GM23338 (cell line): ENCODE data around the gene ARHGEF11. TPM values are rescaled to one million over a fixed set of nuclear protein-coding genes. Genes with fewer than 3 reads are reported as not detected.

Experiments
- ATAC-seq: fragments of 200-7000 bp; cut with Tn5 transposase; 3 replicates; pipeline ENCODE4 v1.9.1; 2020
- DNase-seq: peaks from one replicate; pipeline ENCODE4 v3.0.0-alpha.2; 2015; ENCODE audit warnings: low spot score
- H2AFZ ChIP-seq: fragments of 200-600 bp; sonication (generic); 2 replicates; pipeline ENCODE4 v1.8.0; 2016; ENCODE audit warnings: antibody characterized with exemption, mild to moderate bottlenecking, moderate library complexity
- H3F3A ChIP-seq: fragments of 200-600 bp; sonication (generic); replicated peaks from 2 replicates; pipeline ENCODE4 v1.8.0; 2017; ENCODE audit warnings: antibody characterized with exemption, mixed run types, low read depth
- H3K27ac ChIP-seq: fragments of 200-600 bp; sonication (generic); 2 replicates; pipeline ENCODE4 v1.6.1; 2016; ENCODE audit warnings: low read depth
- H3K27me3 ChIP-seq: fragments of 200-600 bp; sonication (generic); 2 replicates; pipeline ENCODE4 v1.8.0; 2016; ENCODE audit warnings: mild to moderate bottlenecking, mixed run types, moderate library complexity; ENCODE audit not compliant: insufficient read depth
- H3K36me3 ChIP-seq: fragments of 200-600 bp; sonication (generic); 2 replicates; pipeline ENCODE4 v1.8.0; 2016; ENCODE audit warnings: mild to moderate bottlenecking; ENCODE audit not compliant: insufficient read depth
- H3K4me1 ChIP-seq: fragments of 200-600 bp; sonication (generic); 2 replicates; pipeline ENCODE4 v1.8.0; 2016; ENCODE audit warnings: mild to moderate bottlenecking, moderate library complexity; ENCODE audit not compliant: insufficient read depth
- H3K4me2 ChIP-seq: fragments of 200-600 bp; sonication (generic); 2 replicates; pipeline ENCODE4 v1.7.1; 2017; ENCODE audit warnings: mixed run types
- H3K4me3 ChIP-seq: fragments of 200-600 bp; sonication (generic); 2 replicates; pipeline ENCODE4 v1.6.1; 2016; ENCODE audit warnings: mixed run types
- H3K79me2 ChIP-seq: fragments of 200-600 bp; sonication (generic); replicated peaks from 2 replicates; pipeline ENCODE4 v1.8.0; 2017; ENCODE audit warnings: mild to moderate bottlenecking; ENCODE audit not compliant: insufficient read depth
- H3K9me2 ChIP-seq: fragments of 200-600 bp; sonication (generic); 2 replicates; pipeline ENCODE4 v1.8.0; 2017; ENCODE audit not compliant: insufficient read depth
- H4K20me1 ChIP-seq: fragments of 200-600 bp; sonication (generic); replicated peaks from 2 replicates; pipeline ENCODE4 v1.8.0; 2017; ENCODE audit warnings: mild to moderate bottlenecking; ENCODE audit not compliant: insufficient read depth
- H3K27ac Mint-ChIP-seq: 2 replicates; pipeline ENCODE4 v1.8.0; 2020; ENCODE audit warnings: inconsistent platforms, mild to moderate bottlenecking, moderate library complexity, mixed read lengths
- H3K27me3 Mint-ChIP-seq: 3 replicates; pipeline ENCODE4 v1.8.0; 2022; ENCODE audit warnings: low read depth, mild to moderate bottlenecking, moderate library complexity, mixed read lengths, inconsistent platforms; ENCODE audit not compliant: insufficient read depth, poor library complexity
- H3K36me3 Mint-ChIP-seq: 3 replicates; pipeline ENCODE4 v1.8.0; 2021; ENCODE audit warnings: low read depth, mild to moderate bottlenecking, inconsistent platforms, moderate library complexity, mixed read lengths
- H3K4me1 Mint-ChIP-seq: 3 replicates; pipeline ENCODE4 v1.8.0; 2020; ENCODE audit warnings: mild to moderate bottlenecking, inconsistent platforms, mixed read lengths
- H3K4me3 Mint-ChIP-seq: 3 replicates; pipeline ENCODE4 v1.8.0; 2021; ENCODE audit warnings: moderate library complexity, mild to moderate bottlenecking, inconsistent platforms, mixed read lengths
- H3K9me3 Mint-ChIP-seq: 3 replicates; pipeline ENCODE4 v1.8.0; 2020; ENCODE audit warnings: moderate library complexity, mild to moderate bottlenecking, inconsistent platforms, mixed read lengths
- CREB1 ChIP-seq: fragments of 250-450 bp; sonication (Bioruptor Pico); IDR thresholded peaks from 2 replicates; pipeline ENCODE4 v1.5.0; 2020; ENCODE audit warnings: low read depth, mild to moderate bottlenecking, moderate library complexity
- EZH2 ChIP-seq: fragments of 200-600 bp; sonication (generic); IDR thresholded peaks from one replicate; pipeline ENCODE4 v1.8.0; 2017; ENCODE audit warnings: antibody characterized with exemption, mild to moderate bottlenecking, low read depth; ENCODE audit not compliant: unreplicated experiment
- JUNB ChIP-seq: IDR thresholded peaks from one replicate; pipeline ENCODE4 v1.6.1; 2016; ENCODE audit warnings: antibody characterized with exemption; ENCODE audit not compliant: unreplicated experiment
- NANOG ChIP-seq: IDR thresholded peaks from 2 replicates; pipeline ENCODE4 v1.6.1; 2016; ENCODE audit warnings: antibody characterized with exemption, borderline replicate concordance
- POLR2AphosphoS5 ChIP-seq: IDR thresholded peaks from 2 replicates; pipeline ENCODE4 v1.6.1; 2016; ENCODE audit warnings: antibody characterized with exemption, low read depth
- STAT1 ChIP-seq: IDR thresholded peaks from one replicate; pipeline ENCODE4 v1.6.1; 2016; ENCODE audit warnings: antibody characterized with exemption; ENCODE audit not compliant: unreplicated experiment
- ZNF114 ChIP-seq: fragments of 250-450 bp; sonication (Bioruptor Pico); IDR thresholded peaks from 2 replicates; pipeline ENCODE4 v1.5.0; 2020; ENCODE audit warnings: mild to moderate bottlenecking, moderate library complexity
- ZNF331 ChIP-seq: fragments of 250-450 bp; sonication (Bioruptor Pico); IDR thresholded peaks from 2 replicates; pipeline ENCODE4 v1.5.0; 2020; ENCODE audit warnings: low read depth, mild to moderate bottlenecking, moderate library complexity
- polyA plus RNA-seq: library from polyadenylated mRNA; unstranded; fragments of >200 nt; fragmentation: Nextera tagmentation; extraction: Ambion mirVana; gene quantifications from 2 replicates; pipeline ENCODE4 v1.2.1, GENCODE V29; 2016
- total RNA-seq: library from RNA; depleted of rRNA; stranded (reverse); fragments of >200 nt; shearing (Covaris generic); gene quantifications from 2 replicates; pipeline ENCODE4 v1.2.3, GENCODE V29; 2014
- TF ChIP-seq, protein P1 (sequence below): IDR thresholded peaks from one replicate; pipeline ENCODE4 v1.6.1; 2018; ENCODE audit warnings: antibody characterized with exemption; ENCODE audit not compliant: unreplicated experiment
- TF ChIP-seq, protein P2 (sequence below), 2 experiments: fragments of 200-600 bp in 1 of 2; sonication (generic) in 1 of 2; conservative IDR thresholded peaks; 2 replicates each; pipeline versions ENCODE4 v1.5.1 to v1.6.1; 2016 to 2017; ENCODE audit warnings: antibody characterized with exemption in 2 of 2, low read depth in 2 of 2, mild to moderate bottlenecking in 2 of 2, moderate library complexity in 1 of 2
- TF ChIP-seq, protein P3 (sequence below): fragments of 250-450 bp; sonication (Bioruptor Pico); IDR thresholded peaks from 2 replicates; pipeline ENCODE4 v1.5.0; 2020; ENCODE audit warnings: mild to moderate bottlenecking, moderate library complexity

ARHGEF11 gene
- total and polyA plus RNA-seq, 2 experiments from 2014 or later: 12.3 to 33.7 TPM

GRCh38 chr1:156929596-156930238, 115.8 kb downstream of the ARHGEF11 start (continued):
- TF ChIP-seq, protein P1, sequence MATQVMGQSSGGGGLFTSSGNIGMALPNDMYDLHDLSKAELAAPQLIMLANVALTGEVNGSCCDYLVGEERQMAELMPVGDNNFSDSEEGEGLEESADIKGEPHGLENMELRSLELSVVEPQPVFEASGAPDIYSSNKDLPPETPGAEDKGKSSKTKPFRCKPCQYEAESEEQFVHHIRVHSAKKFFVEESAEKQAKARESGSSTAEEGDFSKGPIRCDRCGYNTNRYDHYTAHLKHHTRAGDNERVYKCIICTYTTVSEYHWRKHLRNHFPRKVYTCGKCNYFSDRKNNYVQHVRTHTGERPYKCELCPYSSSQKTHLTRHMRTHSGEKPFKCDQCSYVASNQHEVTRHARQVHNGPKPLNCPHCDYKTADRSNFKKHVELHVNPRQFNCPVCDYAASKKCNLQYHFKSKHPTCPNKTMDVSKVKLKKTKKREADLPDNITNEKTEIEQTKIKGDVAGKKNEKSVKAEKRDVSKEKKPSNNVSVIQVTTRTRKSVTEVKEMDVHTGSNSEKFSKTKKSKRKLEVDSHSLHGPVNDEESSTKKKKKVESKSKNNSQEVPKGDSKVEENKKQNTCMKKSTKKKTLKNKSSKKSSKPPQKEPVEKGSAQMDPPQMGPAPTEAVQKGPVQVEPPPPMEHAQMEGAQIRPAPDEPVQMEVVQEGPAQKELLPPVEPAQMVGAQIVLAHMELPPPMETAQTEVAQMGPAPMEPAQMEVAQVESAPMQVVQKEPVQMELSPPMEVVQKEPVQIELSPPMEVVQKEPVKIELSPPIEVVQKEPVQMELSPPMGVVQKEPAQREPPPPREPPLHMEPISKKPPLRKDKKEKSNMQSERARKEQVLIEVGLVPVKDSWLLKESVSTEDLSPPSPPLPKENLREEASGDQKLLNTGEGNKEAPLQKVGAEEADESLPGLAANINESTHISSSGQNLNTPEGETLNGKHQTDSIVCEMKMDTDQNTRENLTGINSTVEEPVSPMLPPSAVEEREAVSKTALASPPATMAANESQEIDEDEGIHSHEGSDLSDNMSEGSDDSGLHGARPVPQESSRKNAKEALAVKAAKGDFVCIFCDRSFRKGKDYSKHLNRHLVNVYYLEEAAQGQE: no peak

GRCh38 chr1:156928043-156928602, 117.4 kb downstream of the ARHGEF11 start:
- no peak for ATAC-seq
- H3K36me3 Mint-ChIP-seq: no peaks in the 10 kb centered on the region
- Histone ChIP-seq H3K9me2 (no peaks in the 10 kb centered on the region), H3K4me1 (peaks cover 7% of the 10 kb centered on the region; the same call in 1 of the 2 replicates), H2AFZ (no peak overlapping the region), H3K27ac (no peak overlapping the region), H3K79me2 (no peaks in the 10 kb centered on the region), H3K4me3 (peak overlapping the region; percentile 75), H3K27me3 (peaks cover 82% of the 10 kb centered on the region), H3F3A (peaks cover 9% of the 10 kb centered on the region; the same call in 1 of the 2 replicates), H4K20me1 (no peaks in the 10 kb centered on the region), H3K4me2 (peak overlapping the region; percentile 96), H3K36me3 (no peaks in the 10 kb centered on the region)
- H3K4me1 Mint-ChIP-seq: peaks cover 30% of the 10 kb centered on the region
- no peak for DNase-seq
- H3K27ac Mint-ChIP-seq: no peak overlapping the region
- no peaks in the 10 kb centered on the region; the same call in 1 of the 3 replicates for H3K9me3 Mint-ChIP-seq
- H3K27me3 Mint-ChIP-seq: peaks cover 76% of the 10 kb centered on the region
- H3K4me3 Mint-ChIP-seq: peak overlapping the region; percentile 70
- TF ChIP-seq, protein P2, sequence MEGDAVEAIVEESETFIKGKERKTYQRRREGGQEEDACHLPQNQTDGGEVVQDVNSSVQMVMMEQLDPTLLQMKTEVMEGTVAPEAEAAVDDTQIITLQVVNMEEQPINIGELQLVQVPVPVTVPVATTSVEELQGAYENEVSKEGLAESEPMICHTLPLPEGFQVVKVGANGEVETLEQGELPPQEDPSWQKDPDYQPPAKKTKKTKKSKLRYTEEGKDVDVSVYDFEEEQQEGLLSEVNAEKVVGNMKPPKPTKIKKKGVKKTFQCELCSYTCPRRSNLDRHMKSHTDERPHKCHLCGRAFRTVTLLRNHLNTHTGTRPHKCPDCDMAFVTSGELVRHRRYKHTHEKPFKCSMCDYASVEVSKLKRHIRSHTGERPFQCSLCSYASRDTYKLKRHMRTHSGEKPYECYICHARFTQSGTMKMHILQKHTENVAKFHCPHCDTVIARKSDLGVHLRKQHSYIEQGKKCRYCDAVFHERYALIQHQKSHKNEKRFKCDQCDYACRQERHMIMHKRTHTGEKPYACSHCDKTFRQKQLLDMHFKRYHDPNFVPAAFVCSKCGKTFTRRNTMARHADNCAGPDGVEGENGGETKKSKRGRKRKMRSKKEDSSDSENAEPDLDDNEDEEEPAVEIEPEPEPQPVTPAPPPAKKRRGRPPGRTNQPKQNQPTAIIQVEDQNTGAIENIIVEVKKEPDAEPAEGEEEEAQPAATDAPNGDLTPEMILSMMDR (conservative IDR thresholded peaks at IDR 0.05; ENCODE audit: low read depth in 2 of 2): no peak
- TF ChIP-seq STAT1 (no peak), POLR2AphosphoS5 (no peak), CREB1 (CRISPR knock-in tag) (no peak), JUNB (no peak), ZNF114 (CRISPR knock-in tag) (no peak), ZNF331 (CRISPR knock-in tag) (no peak), EZH2 (no peak), NANOG (no peak)
- TF ChIP-seq, protein P3, sequence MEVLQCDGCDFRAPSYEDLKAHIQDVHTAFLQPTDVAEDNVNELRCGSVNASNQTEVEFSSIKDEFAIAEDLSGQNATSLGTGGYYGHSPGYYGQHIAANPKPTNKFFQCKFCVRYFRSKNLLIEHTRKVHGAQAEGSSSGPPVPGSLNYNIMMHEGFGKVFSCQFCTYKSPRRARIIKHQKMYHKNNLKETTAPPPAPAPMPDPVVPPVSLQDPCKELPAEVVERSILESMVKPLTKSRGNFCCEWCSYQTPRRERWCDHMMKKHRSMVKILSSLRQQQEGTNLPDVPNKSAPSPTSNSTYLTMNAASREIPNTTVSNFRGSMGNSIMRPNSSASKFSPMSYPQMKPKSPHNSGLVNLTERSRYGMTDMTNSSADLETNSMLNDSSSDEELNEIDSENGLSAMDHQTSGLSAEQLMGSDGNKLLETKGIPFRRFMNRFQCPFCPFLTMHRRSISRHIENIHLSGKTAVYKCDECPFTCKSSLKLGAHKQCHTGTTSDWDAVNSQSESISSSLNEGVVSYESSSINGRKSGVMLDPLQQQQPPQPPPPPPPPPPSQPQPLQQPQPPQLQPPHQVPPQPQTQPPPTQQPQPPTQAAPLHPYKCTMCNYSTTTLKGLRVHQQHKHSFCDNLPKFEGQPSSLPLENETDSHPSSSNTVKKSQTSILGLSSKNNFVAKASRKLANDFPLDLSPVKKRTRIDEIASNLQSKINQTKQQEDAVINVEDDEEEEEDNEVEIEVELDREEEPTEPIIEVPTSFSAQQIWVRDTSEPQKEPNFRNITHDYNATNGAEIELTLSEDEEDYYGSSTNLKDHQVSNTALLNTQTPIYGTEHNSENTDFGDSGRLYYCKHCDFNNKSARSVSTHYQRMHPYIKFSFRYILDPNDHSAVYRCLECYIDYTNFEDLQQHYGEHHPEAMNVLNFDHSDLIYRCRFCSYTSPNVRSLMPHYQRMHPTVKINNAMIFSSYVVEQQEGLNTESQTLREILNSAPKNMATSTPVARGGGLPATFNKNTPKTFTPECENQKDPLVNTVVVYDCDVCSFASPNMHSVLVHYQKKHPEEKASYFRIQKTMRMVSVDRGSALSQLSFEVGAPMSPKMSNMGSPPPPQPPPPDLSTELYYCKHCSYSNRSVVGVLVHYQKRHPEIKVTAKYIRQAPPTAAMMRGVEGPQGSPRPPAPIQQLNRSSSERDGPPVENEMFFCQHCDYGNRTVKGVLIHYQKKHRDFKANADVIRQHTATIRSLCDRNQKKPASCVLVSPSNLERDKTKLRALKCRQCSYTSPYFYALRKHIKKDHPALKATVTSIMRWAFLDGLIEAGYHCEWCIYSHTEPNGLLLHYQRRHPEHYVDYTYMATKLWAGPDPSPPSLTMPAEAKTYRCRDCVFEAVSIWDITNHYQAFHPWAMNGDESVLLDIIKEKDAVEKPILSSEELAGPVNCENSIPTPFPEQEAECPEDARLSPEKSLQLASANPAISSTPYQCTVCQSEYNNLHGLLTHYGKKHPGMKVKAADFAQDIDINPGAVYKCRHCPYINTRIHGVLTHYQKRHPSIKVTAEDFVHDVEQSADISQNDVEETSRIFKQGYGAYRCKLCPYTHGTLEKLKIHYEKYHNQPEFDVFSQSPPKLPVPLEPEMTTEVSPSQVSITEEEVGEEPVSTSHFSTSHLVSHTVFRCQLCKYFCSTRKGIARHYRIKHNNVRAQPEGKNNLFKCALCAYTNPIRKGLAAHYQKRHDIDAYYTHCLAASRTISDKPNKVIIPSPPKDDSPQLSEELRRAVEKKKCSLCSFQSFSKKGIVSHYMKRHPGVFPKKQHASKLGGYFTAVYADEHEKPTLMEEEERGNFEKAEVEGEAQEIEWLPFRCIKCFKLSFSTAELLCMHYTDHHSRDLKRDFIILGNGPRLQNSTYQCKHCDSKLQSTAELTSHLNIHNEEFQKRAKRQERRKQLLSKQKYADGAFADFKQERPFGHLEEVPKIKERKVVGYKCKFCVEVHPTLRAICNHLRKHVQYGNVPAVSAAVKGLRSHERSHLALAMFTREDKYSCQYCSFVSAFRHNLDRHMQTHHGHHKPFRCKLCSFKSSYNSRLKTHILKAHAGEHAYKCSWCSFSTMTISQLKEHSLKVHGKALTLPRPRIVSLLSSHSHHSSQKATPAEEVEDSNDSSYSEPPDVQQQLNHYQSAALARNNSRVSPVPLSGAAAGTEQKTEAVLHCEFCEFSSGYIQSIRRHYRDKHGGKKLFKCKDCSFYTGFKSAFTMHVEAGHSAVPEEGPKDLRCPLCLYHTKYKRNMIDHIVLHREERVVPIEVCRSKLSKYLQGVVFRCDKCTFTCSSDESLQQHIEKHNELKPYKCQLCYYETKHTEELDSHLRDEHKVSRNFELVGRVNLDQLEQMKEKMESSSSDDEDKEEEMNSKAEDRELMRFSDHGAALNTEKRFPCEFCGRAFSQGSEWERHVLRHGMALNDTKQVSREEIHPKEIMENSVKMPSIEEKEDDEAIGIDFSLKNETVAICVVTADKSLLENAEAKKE (CRISPR knock-in tag): no peak
